Muscle of arm (tissue), 12 donors: ENCODE measurements around the gene MFAP1. TPM values are rescaled to one million over a fixed set of nuclear protein-coding genes. Genes with fewer than 3 reads are reported as not detected.

Experiments
- DNase-seq: peaks from one replicate; pipeline ENCODE4 v3.0.0-alpha.2; 2013
- polyA plus RNA-seq, 12 donors: library from polyadenylated mRNA; unstranded; fragments of 120-200 nt; gene quantifications; one replicate each; pipeline ENCODE4 v1.2.1, GENCODE V29; 2013; ENCODE audit not compliant: insufficient read length in 12 of 12

Gene MFAP1
- polyA plus RNA-seq, 12 donors, result 28.4 to 45.2 (median 34.9) TPM; not detected in 1

GRCh38 chr15:43789409-43789808 lies 35.1 kb downstream of the MFAP1 start:
- no peak for DNase-seq

- DNase-seq, result no peak
These were observed 45.5 kb downstream of the MFAP1 start for GRCh38 chr15:43779016-43779415.

GRCh38 chr15:43777267-43777914 lies 47.1 kb downstream of the MFAP1 start:
- DNase-seq, result peak; percentile 79

GRCh38 chr15:43776718-43777266 lies 47.7 kb downstream of the MFAP1 start, which contains the start of gene ELL3:
TSS of gene ELL3 (minus strand) at chr15:43776966. CDS start at chr15:43776901, 65 bp downstream.
- DNase-seq, result no peak

- DNase-seq, result peak; percentile 17
These were observed 48.3 kb downstream of the MFAP1 start for GRCh38 chr15:43776101-43776717.

GRCh38 chr15:43775411-43775965 lies 49.0 kb downstream of the MFAP1 start:
- no peak for DNase-seq

GRCh38 chr15:43774062-43774461 lies 50.4 kb downstream of the MFAP1 start:
- DNase-seq, result no peak

GRCh38 chr15:43772624-43773023 lies 51.9 kb downstream of the MFAP1 start:
- no peak for DNase-seq

GRCh38 chr15:43771816-43772215 lies 52.7 kb downstream of the MFAP1 start:
- no peak for DNase-seq

- DNase-seq, result peak; percentile 31
These were observed 54.8 kb downstream of the MFAP1 start for GRCh38 chr15:43769584-43770228.

GRCh38 chr15:43763819-43764446 lies 60.6 kb downstream of the MFAP1 start:
- DNase-seq, result no peak

GRCh38 chr15:43762824-43763223 lies 61.7 kb downstream of the MFAP1 start:
- no peak for DNase-seq

Other genes with a start within 250 kb of the MFAP1 start
- gene PPIP5K1, start 234.5 kb downstream of the MFAP1 start, polyA plus RNA-seq, result 10 to 100 TPM in 3 of 12 donors, 1 to 10 TPM in 8, not detected in 1; 4.9 to 22.9 (median 6.5) TPM
- 1 to 10 TPM in 1 of 12 donors, under 1 TPM in 6, not detected in 5; 0.11 to 5.5 (median 0.21) TPM for gene CKMT1B, start 230.7 kb downstream of the MFAP1 start, polyA plus RNA-seq
- 1 to 10 TPM in 1 of 12 donors, under 1 TPM in 9, not detected in 2; 0.12 to 1.1 (median 0.48) TPM for gene STRC, start 205.9 kb downstream of the MFAP1 start, polyA plus RNA-seq
- 1 to 10 TPM in 9 of 12 donors, under 1 TPM in 1, not detected in 2; 0.31 to 5.9 (median 1.3) TPM for gene CATSPER2, start 175.8 kb downstream of the MFAP1 start, polyA plus RNA-seq
- 1 to 10 TPM in 1 of 12 donors, under 1 TPM in 3, not detected in 8; 0.18 to 5.3 (median 0.66) TPM for gene CKMT1A, start 130.8 kb downstream of the MFAP1 start, polyA plus RNA-seq
- 100 to 1,000 TPM in 11 of 12 donors, not detected in 1; 176 to 379 (median 252) TPM for gene PDIA3, start 78.3 kb downstream of the MFAP1 start, polyA plus RNA-seq
- gene ELL3, start 47.7 kb downstream of the MFAP1 start, polyA plus RNA-seq, result 1 to 10 TPM in 10 of 12 donors, not detected in 2; 1.7 to 6.3 (median 3.4) TPM
- 100 to 1,000 TPM in 11 of 12 donors, not detected in 1; 436 to 967 (median 514) TPM for gene SERF2, start 32.4 kb downstream of the MFAP1 start, polyA plus RNA-seq
- gene SERINC4, start 24.5 kb downstream of the MFAP1 start, polyA plus RNA-seq, result 1 to 10 TPM in 2 of 12 donors, under 1 TPM in 5, not detected in 5; 0.46 to 1.3 (median 0.89) TPM
- gene HYPK, start 24.1 kb downstream of the MFAP1 start, polyA plus RNA-seq, result 10 to 100 TPM in 4 of 12 donors, 1 to 10 TPM in 7, not detected in 1; 6.2 to 27.4 (median 8.1) TPM
- 10 to 100 TPM in 5 of 12 donors, 1 to 10 TPM in 6, not detected in 1; 5.8 to 21.5 (median 9.1) TPM for gene WDR76, start 2.3 kb upstream of the MFAP1 start, polyA plus RNA-seq